GM18951 (cell line): Measurements from ENCODE around the gene WASF1.

Source experiments
- POLR2A ChIP-seq: IDR thresholded peaks from 4 replicates; pipeline ENCODE4 v1.6.1; 2011; ENCODE audit warnings: mild to moderate bottlenecking; ENCODE audit not compliant: insufficient read length, insufficient read depth; ENCODE audit errors: extremely low read depth
- in situ Hi-C: fragments of 300-500 bp; cut with MboI; formaldehyde crosslinking; loops from one replicate; pipeline ENCODE4 v1.12.0; 2022; ENCODE audit warnings: low sequenced_read_pairs, mixed read lengths, inconsistent platforms; ENCODE audit not compliant: unreplicated experiment

The WASF1 gene

GRCh38 chr6:110053395-110054240, 125.9 kb downstream of the WASF1 start:
- no peak for TF ChIP-seq POLR2A
- in situ Hi-C loops = loop anchor here (10.0 kb wide), 1 partner anchor 321 kb away; no protein-coding TSS in a partner anchor

DNA sequence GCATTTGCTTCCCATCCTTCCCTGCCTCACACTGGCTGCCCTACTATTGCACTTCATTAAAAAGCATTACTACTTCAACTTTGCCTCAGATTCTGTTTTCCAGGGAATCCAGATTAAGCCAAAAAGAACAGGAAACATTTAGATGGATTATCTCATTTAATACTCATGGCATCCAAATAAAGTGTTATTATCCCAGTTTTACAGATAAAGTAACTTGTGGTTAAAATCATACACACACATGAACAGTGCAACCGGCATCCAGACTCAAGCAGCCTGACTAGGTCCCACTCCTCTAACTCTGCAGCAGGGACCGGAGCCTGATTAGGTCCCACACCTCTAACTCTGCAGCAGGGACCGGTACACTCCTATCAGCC, 129.0 kb downstream of the WASF1 start:
- TF ChIP-seq POLR2A = no peak
- in situ Hi-C loops = loop anchor here (10.0 kb wide), 1 partner anchor 324 kb away; no protein-coding TSS in a partner anchor
